Coronary artery (tissue), 2 donors: ENCODE results near the gene ABCA10.

ENCODE experiments used
- DNase-seq: peaks from one replicate; pipeline ENCODE4 v3.0.0-alpha.2; 2017; ENCODE audit warnings: low spot score
- H3K27ac ChIP-seq, 2 donors: fragments of 200-600 bp; sonication (generic); one replicate each; pipeline ENCODE4 v1.5.1; 2016 to 2019
- H3K4me3 ChIP-seq: fragments of 200-600 bp; sonication (generic); 2 replicates; pipeline ENCODE4 v1.5.1; 2016; ENCODE audit warnings: mild to moderate bottlenecking, moderate library complexity
- TF ChIP-seq, protein P1 (sequence below): fragments of 200-600 bp; sonication (generic); IDR thresholded peaks from one replicate; pipeline ENCODE4 v1.5.1; 2019; ENCODE audit warnings: antibody characterized with exemption

The ABCA10 gene

DNA sequence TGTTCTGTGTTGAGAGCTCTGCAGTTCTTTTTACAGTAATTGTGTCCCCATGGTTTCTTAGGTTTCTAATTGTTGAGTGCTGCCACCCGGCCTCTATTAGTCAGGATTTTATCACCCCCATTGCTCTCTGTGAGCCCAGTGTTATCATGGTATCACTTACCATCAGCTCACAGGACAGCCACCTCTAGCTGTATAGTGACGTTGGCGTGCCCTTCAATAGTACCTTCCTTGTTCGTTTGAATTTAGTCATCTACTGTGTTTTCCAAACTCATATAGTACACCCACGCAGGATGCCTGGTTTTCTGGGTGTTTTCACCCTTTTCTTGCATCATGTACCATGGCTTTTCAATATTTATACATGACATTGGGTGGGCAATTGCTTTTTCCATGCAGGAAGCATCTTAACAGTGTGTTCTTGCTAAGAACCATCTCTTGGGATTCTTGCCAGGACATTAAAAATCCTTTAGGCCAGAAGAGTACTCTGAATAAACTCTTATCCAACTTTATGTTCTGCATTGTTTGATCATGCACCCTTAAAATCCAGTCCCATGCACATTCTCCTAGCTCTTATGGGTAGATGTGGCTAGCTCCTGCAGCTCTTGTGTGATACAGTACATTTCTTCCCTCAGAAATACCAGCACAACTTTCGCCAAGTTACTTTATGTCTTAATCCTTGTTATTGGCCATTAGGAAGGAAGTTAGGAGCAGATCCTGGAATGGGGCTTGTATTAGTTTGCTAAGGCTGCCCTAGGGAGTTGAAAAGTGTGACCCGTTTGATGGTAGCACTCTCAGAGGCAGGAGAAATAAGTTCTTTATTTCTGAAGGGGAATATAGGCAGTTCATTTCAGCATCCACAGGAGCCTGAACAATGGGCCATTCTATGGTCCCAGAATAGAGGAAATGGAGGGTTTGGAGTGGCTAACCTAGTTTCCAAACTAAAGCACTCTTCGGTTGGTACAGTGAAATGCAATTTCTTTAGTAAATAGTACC, 11.3 kb upstream of the ABCA10 start:
- H3K4me3 ChIP-seq = no peak overlapping the region
- no peak overlapping the region for H3K27ac ChIP-seq
- DNase-seq = no peak
- TF ChIP-seq, protein P1, sequence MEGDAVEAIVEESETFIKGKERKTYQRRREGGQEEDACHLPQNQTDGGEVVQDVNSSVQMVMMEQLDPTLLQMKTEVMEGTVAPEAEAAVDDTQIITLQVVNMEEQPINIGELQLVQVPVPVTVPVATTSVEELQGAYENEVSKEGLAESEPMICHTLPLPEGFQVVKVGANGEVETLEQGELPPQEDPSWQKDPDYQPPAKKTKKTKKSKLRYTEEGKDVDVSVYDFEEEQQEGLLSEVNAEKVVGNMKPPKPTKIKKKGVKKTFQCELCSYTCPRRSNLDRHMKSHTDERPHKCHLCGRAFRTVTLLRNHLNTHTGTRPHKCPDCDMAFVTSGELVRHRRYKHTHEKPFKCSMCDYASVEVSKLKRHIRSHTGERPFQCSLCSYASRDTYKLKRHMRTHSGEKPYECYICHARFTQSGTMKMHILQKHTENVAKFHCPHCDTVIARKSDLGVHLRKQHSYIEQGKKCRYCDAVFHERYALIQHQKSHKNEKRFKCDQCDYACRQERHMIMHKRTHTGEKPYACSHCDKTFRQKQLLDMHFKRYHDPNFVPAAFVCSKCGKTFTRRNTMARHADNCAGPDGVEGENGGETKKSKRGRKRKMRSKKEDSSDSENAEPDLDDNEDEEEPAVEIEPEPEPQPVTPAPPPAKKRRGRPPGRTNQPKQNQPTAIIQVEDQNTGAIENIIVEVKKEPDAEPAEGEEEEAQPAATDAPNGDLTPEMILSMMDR = no peak

DNA sequence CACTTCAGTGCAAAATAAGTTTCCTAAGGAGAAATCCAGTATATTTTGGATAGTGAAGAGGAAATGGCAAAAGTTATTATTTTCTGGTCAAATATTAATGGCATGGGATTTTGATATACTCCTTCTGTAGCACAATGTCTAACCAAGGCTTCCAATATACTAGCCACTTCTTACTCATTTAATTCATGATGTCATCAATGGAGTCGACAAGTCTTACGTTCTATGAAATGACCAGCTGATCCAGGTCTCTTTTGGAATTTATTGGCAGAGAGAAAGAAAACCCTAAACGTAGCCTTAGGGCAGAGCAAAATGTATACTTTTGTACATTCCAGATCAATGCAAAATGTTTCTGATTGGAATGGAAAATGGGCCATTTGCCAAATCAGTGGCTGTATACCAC, 8.3 kb upstream of the ABCA10 start:
- TF ChIP-seq, protein P1 = no peak
- Histone ChIP-seq H3K4me3 (no peak overlapping the region), H3K27ac (no peak overlapping the region)
- DNase-seq = no peak

DNA sequence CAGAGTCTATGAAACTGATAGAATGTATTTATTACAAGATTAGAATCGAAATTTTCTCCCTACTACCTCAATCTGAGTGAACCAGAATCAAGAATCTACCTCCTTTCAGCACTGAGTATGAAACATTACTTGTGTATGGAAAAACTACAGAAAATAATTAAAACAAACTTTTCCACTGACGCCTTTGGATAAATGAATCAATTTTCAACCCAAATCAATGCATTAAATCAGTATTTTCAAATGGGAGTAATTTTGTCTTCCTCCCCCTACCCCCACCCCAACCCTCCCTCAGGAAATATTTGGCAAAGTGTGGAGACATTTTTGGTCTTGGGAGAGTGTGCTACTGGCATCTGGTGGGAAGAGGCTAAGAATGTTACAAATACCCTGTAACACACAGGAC, 7.8 kb upstream of the ABCA10 start:
- no peak overlapping the region for H3K27ac ChIP-seq

DNA sequence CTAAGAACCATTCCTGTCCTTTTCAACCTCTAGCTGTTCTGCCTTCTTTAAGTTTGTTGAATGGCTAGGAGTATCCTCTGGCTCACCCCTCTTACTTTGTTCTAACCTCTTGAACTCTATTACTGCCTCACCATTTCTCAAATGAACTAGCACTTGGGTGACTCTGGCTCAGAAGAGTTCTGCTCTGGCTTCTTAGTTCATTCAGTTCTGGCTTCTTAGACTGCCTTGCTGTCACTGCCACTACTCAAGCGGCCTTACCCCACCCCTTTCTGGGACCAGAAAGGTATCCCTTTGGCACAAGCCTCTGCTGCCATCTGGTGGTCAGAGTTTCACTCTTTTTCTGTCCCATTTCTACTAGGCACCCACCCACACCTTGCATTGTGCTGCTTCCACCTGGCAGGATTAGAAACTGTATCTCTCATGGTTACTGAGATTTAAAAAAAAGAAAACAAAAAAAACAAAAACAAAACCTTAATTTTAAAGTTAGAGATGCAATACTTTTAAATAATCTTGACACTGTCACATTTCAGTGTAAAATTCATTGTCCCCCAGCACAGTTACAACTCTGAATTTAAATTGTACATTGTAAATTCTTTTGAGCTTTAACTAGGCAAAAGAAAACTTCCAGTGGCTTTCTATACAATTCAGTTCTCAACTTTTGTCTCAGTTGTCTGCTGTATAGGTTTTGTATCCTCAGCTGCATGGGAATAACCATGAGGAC, 6.9 kb upstream of the ABCA10 start:
- H3K27ac ChIP-seq = no peak overlapping the region
- no peak overlapping the region for H3K4me3 ChIP-seq
- TF ChIP-seq, protein P1 = peak; percentile 41
- DNase-seq = peak; percentile 77

More for the DNA sequence above, 7.8 kb upstream of the ABCA10 start:
- H3K4me3 ChIP-seq = no peak overlapping the region
- no peak for DNase-seq
- TF ChIP-seq, protein P1 = no peak

DNA sequence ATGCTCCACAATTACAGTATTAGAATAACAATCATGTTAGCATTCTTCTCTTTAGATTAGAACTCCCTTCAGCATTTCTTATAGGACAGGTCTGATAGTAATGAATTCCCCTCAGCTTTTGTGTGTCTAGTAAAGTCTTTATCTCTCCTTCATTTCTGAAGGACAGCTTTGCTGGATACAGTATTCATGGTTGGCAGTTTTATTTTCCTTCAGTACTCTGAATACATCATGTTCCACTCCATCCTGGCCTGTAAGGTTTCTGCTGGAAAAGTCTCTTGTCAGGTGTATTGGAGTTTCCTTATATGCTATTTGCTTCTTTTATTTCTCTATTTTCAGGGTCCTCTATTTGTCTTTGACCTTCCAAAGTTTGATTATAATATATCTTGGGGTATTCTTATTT, 4.0 kb upstream of the ABCA10 start:
- TF ChIP-seq, protein P1 = no peak
- no peak for DNase-seq
- Histone ChIP-seq H3K4me3 (no peak overlapping the region), H3K27ac (no peak overlapping the region)

DNA sequence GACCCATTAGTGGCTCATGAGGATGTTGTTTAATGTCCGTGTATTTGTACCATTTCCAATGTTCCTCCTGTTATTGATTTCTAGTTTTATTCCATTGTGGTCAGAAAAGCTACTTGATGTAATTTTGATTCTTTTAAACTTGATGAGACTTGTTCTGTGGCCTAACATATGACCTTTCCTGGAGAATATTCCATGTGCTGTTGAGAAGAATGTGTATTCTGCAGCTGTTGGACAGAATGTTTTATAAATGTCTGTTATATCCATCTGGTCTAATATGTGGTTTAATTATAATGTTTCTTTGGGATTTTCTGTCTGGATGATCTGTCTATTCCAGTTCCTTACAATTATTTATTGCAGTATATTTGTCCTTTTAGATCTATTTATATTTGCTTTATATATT, 2.9 kb upstream of the ABCA10 start:
- H3K27ac ChIP-seq = no peak overlapping the region
- TF ChIP-seq, protein P1 = no peak
- no peak for DNase-seq

More for the DNA sequence above, 2.9 kb upstream of the ABCA10 start:
- H3K4me3 ChIP-seq = no peak overlapping the region
